Measurements from ENCODE around the gene NDUFV3.

Gene NDUFV3

GRCh38 chr21:42855937-42856335, 37.2 kb upstream of the NDUFV3 start:
- no peak overlapping the region for H3K4me3 ChIP-seq (ENCODE audit: low read depth, low read length)
- DNase-seq (ENCODE audit: low read depth): no peak
- TF ChIP-seq CTCF (IDR thresholded peaks at IDR 0.05; ENCODE audit: low read depth, low read length): no peak
- TF ChIP-seq POLR2A (IDR thresholded peaks at IDR 0.05; ENCODE audit: extremely low read depth, insufficient read length): no peak
- no peak for TF ChIP-seq MYC (IDR thresholded peaks at IDR 0.05; ENCODE audit: low read depth, low read length)
- no peak for TF ChIP-seq MAX (IDR thresholded peaks at IDR 0.05; ENCODE audit: low read depth, low read length)

- DNase-seq (ENCODE audit: low read depth): no peak
- H3K4me3 ChIP-seq (ENCODE audit: low read depth, low read length): no peak overlapping the region
- TF ChIP-seq POLR2A (IDR thresholded peaks at IDR 0.05; ENCODE audit: extremely low read depth, insufficient read length) (no peak), MYC (IDR thresholded peaks at IDR 0.05; ENCODE audit: low read depth, low read length) (no peak), CTCF (IDR thresholded peaks at IDR 0.05; ENCODE audit: low read depth, low read length) (no peak), MAX (IDR thresholded peaks at IDR 0.05; ENCODE audit: low read depth, low read length) (no peak)
Measured at GRCh38 chr21:42857216-42857615, 35.9 kb upstream of the NDUFV3 start.

GRCh38 chr21:42858185-42858847, 34.8 kb upstream of the NDUFV3 start:
- TF ChIP-seq MYC (IDR thresholded peaks at IDR 0.05; ENCODE audit: low read depth, low read length) (no peak), MAX (IDR thresholded peaks at IDR 0.05; ENCODE audit: low read depth, low read length) (no peak), POLR2A (IDR thresholded peaks at IDR 0.05; ENCODE audit: extremely low read depth, insufficient read length) (no peak), CTCF (IDR thresholded peaks at IDR 0.05; ENCODE audit: low read depth, low read length) (no peak)
- no peak overlapping the region for H3K4me3 ChIP-seq (ENCODE audit: low read depth, low read length)
- no peak for DNase-seq (ENCODE audit: low read depth)

- H3K4me3 ChIP-seq (ENCODE audit: low read depth, low read length): no peak overlapping the region
- TF ChIP-seq POLR2A (IDR thresholded peaks at IDR 0.05; ENCODE audit: extremely low read depth, insufficient read length): no peak
- no peak for TF ChIP-seq MAX (IDR thresholded peaks at IDR 0.05; ENCODE audit: low read depth, low read length)
- TF ChIP-seq MYC (IDR thresholded peaks at IDR 0.05; ENCODE audit: low read depth, low read length): no peak
- no peak for TF ChIP-seq CTCF (IDR thresholded peaks at IDR 0.05; ENCODE audit: low read depth, low read length)
Measured at GRCh38 chr21:42858957-42859890, 33.9 kb upstream of the NDUFV3 start.

GRCh38 chr21:42859891-42860230, 33.2 kb upstream of the NDUFV3 start:
- TF ChIP-seq CTCF (IDR thresholded peaks at IDR 0.05; ENCODE audit: low read depth, low read length): no peak
- no peak for TF ChIP-seq POLR2A (IDR thresholded peaks at IDR 0.05; ENCODE audit: extremely low read depth, insufficient read length)
- TF ChIP-seq MAX (IDR thresholded peaks at IDR 0.05; ENCODE audit: low read depth, low read length): no peak
- no peak for TF ChIP-seq MYC (IDR thresholded peaks at IDR 0.05; ENCODE audit: low read depth, low read length)
- no peak for DNase-seq (ENCODE audit: low read depth)
- H3K4me3 ChIP-seq (ENCODE audit: low read depth, low read length): no peak overlapping the region

More at GRCh38 chr21:42858957-42859890, 33.9 kb upstream of the NDUFV3 start:
- DNase-seq (ENCODE audit: low read depth): no peak
